HG03139 (cell line): ENCODE data around the gene CORO2B.

Experiments
- ATAC-seq: cut with Tn5 transposase; IDR thresholded peaks from one replicate; pipeline ENCODE4 v1.9.1; 2021; ENCODE audit not compliant: unreplicated experiment

CORO2B gene

GRCh38 chr15:68553994-68554720, 24.6 kb upstream of the CORO2B start:
- ATAC-seq, result no peak

GRCh38 chr15:68554721-68555678, 23.8 kb upstream of the CORO2B start:
- no peak for ATAC-seq

GRCh38 chr15:68555679-68556037, 23.1 kb upstream of the CORO2B start:
- no peak for ATAC-seq

- ATAC-seq, result no peak
Measured at GRCh38 chr15:68556139-68556990, 22.4 kb upstream of the CORO2B start.

GRCh38 chr15:68557469-68558317, 21.1 kb upstream of the CORO2B start:
- no peak for ATAC-seq

- no peak for ATAC-seq
Measured at GRCh38 chr15:68558318-68559305, 20.2 kb upstream of the CORO2B start.

GRCh38 chr15:68559345-68560310, 19.2 kb upstream of the CORO2B start:
- no peak for ATAC-seq

GRCh38 chr15:68560501-68561113, 18.2 kb upstream of the CORO2B start:
- no peak for ATAC-seq

- ATAC-seq, result no peak
Measured at GRCh38 chr15:68561171-68561900, 17.5 kb upstream of the CORO2B start.

- ATAC-seq, result no peak
Measured at GRCh38 chr15:68561901-68562300, 16.9 kb upstream of the CORO2B start.

GRCh38 chr15:68564173-68564572, 14.6 kb upstream of the CORO2B start:
- ATAC-seq, result no peak

- no peak for ATAC-seq
Measured at GRCh38 chr15:68565234-68565633, 13.6 kb upstream of the CORO2B start.

GRCh38 chr15:68565726-68566125, 13.1 kb upstream of the CORO2B start:
- ATAC-seq, result no peak

- no peak for ATAC-seq
Measured at GRCh38 chr15:68566377-68566954, 12.3 kb upstream of the CORO2B start.

- ATAC-seq, result no peak
Measured at GRCh38 chr15:68567345-68567744, 11.4 kb upstream of the CORO2B start.

GRCh38 chr15:68570974-68571373, 7.8 kb upstream of the CORO2B start:
- no peak for ATAC-seq

GRCh38 chr15:68571582-68571981, 7.2 kb upstream of the CORO2B start:
- ATAC-seq, result no peak
